Femur (tissue), 1 donor: Measurements from ENCODE around the gene DDIT4L.
"Not testable (repeated sequence)": the region's sequence is repeated elsewhere in the genome, so short reads cannot be mapped to it uniquely, and the experiment has no call there.

Source experiments
- DNase-seq: peaks from one replicate; pipeline ENCODE4 v3.0.0-alpha.2; 2017

DDIT4L gene

DNA sequence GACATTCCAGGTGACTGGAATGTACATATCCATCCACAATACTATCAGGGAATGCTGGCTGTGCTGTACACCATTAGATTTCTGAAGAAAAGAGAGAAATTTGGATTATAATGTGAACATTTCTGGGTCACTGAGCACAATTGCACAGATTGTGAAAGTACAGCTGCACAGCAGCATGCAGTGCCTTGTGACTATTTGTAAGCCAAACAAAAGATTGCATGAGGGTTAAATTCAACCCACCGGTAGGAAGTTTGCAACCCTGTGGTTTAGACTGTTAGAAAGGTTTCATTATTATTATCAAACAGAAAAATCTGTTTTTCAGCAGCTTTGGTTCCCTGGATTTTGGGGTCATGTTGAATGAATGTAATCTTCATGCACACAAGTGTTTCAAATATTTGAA is 24.5 kb downstream of the DDIT4L start:
- DNase-seq = no peak

DNA sequence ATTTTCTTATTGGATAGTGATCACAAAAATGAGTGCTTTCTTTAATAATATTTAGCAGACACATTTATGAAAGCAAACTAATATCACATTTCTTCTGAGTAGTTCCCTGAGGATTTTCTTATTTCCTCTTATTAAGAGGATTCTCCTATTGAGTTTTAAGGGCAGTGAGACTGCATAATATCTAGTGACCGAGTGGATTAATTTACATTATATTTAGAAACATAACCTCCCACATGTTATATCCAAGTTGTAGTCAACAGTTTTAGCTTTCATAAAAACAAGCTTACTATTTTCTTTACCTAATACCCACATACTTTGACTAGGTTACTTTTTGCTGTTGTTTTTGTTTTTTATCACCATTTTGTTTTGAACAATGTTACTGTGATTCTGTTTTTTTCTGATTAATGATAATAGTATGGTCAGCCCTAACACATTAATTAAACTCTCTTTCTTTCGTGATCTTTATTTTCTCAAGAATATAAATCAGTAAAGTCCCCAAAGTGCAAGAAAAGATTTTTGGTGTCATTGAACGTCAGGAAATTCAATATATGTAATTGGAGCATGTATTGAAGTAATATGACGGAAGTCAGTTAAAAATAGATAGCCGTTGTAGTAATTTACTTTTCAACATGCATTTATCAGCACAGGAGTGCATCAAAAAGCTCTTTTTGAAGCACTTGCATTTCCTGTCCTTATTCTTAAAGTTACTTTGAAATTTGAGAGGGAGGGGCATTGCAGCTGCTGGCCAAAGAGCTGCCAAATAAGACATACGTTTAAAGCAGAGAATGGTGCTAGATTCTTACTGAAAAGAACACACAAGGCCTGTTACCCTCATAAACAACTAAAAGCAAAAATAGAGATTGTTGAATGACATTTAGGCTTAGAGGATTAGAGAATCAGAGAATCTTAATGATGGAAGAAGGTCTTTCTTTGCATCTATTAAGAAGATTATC is 25.2 kb downstream of the DDIT4L start:
- DNase-seq = no peak

DNA sequence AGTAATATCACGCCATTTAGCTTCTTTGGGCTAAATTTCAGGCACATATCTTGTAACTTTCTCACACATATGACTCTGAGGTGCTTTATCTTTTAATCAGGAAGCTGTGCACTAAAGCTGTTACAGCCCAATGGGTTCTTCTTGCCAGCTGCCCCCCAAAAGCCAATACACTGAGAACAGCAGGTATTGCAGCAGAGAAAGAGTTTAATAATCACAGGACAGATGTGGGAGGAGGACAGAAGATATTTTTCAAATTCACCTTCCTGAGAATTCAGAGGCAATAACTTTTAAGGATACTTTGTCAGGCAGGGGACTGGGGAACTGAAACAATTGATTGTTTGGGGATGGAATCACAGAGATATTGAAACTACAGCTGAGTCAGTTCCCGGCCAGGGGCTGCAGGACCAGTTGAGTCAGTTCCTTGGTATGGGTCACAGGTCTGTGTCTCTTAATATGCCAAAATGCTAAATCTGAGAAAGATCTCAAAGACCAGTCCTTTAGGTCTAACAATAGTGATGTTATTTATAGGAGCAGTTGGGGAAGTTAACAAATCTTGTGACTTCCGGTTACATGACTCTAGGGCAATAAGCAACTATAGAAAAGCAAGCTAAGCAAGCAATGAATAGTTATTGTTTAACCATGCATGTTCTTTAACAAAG is 28.1 kb downstream of the DDIT4L start:
- DNase-seq = no peak

DNA sequence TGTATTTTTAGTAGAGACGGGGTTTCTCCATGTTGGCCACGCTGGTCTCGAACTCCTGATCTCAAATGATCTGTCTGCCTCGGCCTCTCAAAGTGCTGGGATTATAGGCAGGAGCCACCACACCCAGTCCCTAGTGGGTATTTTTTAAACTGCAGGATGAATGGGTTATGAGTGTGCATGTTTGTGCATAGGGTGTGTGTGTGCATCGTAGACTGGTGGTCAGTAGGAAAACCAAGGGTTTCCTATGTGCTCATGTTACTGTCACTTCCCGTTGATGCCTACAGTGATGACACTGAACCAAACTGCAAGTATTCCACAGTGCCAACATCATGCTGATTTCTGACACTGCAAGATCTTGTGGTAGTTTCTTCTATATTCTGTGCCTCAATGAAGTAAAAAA is 41.1 kb downstream of the DDIT4L start:
- no peak for DNase-seq

DNA sequence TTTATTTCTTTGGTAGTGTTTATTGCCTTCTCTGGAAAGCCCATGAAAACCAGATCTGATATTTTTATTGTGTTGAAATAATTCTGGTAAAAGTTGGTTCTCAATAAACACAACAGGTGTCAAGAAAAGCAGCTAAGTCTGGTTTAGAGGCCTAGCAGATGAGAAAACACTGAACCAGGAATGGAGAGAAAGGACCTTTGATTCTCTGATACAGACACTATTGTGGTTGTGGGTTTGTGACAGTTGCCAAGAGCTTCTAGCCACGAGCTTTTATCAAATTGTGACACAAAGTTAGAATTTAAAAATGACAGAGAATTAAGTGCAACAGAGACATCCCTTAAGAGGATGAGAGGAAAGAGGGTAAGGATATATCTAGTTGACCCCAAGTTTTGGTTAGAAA is 42.6 kb downstream of the DDIT4L start:
- DNase-seq = no peak

DNA sequence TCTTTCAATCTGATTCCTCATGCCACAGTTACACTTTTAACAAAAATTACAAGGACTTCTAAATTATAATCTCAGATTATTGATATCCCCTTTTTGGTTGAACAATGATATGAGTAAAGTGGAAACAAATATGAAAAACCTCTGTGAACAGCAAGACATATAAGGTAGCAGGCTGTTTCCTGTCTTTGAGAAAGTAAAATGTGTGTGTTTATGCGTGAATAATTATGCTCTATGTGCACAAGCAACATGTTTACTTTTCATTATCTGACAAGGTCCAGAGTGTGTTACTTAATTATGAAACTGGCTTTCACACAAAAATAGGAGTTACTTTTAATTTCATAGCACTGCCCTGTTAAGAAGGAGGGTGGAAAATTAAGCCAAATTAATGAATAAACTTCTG is 43.1 kb downstream of the DDIT4L start:
- no peak for DNase-seq

DNA sequence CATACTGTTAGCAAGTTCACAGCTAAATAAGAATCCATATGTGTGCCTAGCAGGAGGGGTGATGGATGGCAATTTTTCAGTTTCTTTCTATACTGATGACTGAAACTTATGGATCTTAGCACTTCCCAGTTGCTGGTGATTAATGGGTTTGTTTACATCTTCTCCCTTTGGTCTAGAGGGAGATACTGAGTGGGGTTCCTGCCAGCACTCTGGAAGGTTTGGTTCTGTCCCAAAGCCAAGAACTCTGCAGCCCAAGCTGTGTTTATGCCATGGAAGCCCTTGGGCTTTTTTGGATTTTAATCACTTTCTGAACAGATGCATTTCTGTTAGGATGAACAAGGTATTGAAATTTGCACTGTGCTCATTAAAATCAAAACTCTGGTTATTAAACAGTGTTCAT is 43.5 kb downstream of the DDIT4L start:
- DNase-seq = no peak

DNA sequence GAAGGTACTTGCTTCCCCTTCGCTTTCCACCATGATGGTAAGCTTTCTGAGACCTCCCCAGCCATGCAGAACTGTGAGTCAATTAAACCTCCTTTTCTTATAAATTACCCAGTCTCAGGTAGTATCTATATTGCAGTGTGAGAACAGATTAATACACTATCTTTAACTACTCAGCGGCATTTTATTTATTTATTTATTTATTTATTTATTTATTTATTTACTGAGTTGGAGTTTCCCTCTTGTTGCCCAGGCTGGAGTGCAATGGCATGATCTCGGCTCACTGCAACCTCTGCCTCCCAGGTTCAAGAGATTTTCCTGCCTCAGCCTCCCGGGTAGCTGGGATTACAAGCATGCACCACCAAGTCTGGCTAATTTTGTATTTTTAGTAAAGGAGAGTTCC is 52.9 kb downstream of the DDIT4L start:
- DNase-seq = not testable (repeated sequence)
